Chondrocyte (in vitro differentiated cells): ENCODE results near the gene COPS4. TPM values are rescaled to one million over a fixed set of nuclear protein-coding genes. Genes with fewer than 3 reads are reported as not detected.
"Not testable (repeated sequence)": the region's sequence is repeated elsewhere in the genome, so short reads cannot be mapped to it uniquely, and the experiment has no call there.

ENCODE experiments used
- DNase-seq: peaks from one replicate; pipeline ENCODE4 v3.0.0; 2021; ENCODE audit warnings: mixed read lengths, low spot score
- H3K27ac Mint-ChIP-seq: one replicate; pipeline ENCODE4 v1.8.0; 2021; ENCODE audit warnings: mild to moderate bottlenecking, moderate library complexity, mixed read lengths; ENCODE audit not compliant: unreplicated experiment
- H3K27me3 Mint-ChIP-seq: 2 replicates; pipeline ENCODE4 v1.8.0; 2021; ENCODE audit warnings: low read depth, mixed read lengths
- H3K36me3 Mint-ChIP-seq: 2 replicates; pipeline ENCODE4 v1.8.0; 2021; ENCODE audit warnings: low read depth, mixed read lengths
- H3K4me1 Mint-ChIP-seq: 2 replicates; pipeline ENCODE4 v1.8.0; 2021; ENCODE audit warnings: low read depth, mild to moderate bottlenecking, mixed read lengths
- H3K4me3 Mint-ChIP-seq: one replicate; pipeline ENCODE4 v1.8.0; 2021; ENCODE audit warnings: mild to moderate bottlenecking, moderate library complexity, mixed read lengths; ENCODE audit not compliant: unreplicated experiment
- H3K9me3 Mint-ChIP-seq: 2 replicates; pipeline ENCODE4 v1.8.0; 2021; ENCODE audit warnings: low read depth, mixed read lengths
- CTCF ChIP-seq: fragments of 200-600 bp; sonication (generic); IDR thresholded peaks from 2 replicates; pipeline ENCODE4 v1.5.0; 2021; ENCODE audit warnings: antibody characterized with exemption, mild to moderate bottlenecking, moderate library complexity
- total RNA-seq: library from RNA; stranded (reverse); gene quantifications from 3 replicates; pipeline ENCODE4 v1.2.1, GENCODE V29; 2021

COPS4 gene
- total RNA-seq, 1 donor from 2014 or later: 31.8 TPM

- DNase-seq: no peak
- H3K36me3 Mint-ChIP-seq: no peaks in the 10 kb centered on the region
- no peaks in the 10 kb centered on the region for H3K9me3 Mint-ChIP-seq
- TF ChIP-seq CTCF: no peak
- no peak overlapping the region for H3K4me3 Mint-ChIP-seq
- H3K4me1 Mint-ChIP-seq: peaks cover 3% of the 10 kb centered on the region
- H3K27me3 Mint-ChIP-seq: no peaks in the 10 kb centered on the region
- H3K27ac Mint-ChIP-seq: no peak overlapping the region
These were observed 8.9 kb downstream of the COPS4 start for GRCh38 chr4:83043801-83044407.

GRCh38 chr4:83046693-83047473 is 11.9 kb downstream of the COPS4 start:
- peaks cover 3% of the 10 kb centered on the region for H3K4me1 Mint-ChIP-seq
- no peak overlapping the region for H3K27ac Mint-ChIP-seq
- no peak for DNase-seq
- H3K4me3 Mint-ChIP-seq: no peak overlapping the region
- no peaks in the 10 kb centered on the region for H3K9me3 Mint-ChIP-seq
- H3K27me3 Mint-ChIP-seq: no peaks in the 10 kb centered on the region
- peaks cover 12% of the 10 kb centered on the region for H3K36me3 Mint-ChIP-seq
- TF ChIP-seq CTCF: no peak

GRCh38 chr4:83048781-83049180 is 13.8 kb downstream of the COPS4 start:
- not testable (repeated sequence) for H3K9me3 Mint-ChIP-seq, H3K4me3 Mint-ChIP-seq, H3K4me1 Mint-ChIP-seq, DNase-seq, H3K27me3 Mint-ChIP-seq, H3K27ac Mint-ChIP-seq
- H3K36me3 Mint-ChIP-seq: peaks cover 16% of the 10 kb centered on the region

- H3K9me3 Mint-ChIP-seq: no peaks in the 10 kb centered on the region
- TF ChIP-seq CTCF: peak; percentile 80
- peaks cover 22% of the 10 kb centered on the region for H3K36me3 Mint-ChIP-seq
- no peak for DNase-seq
- no peaks in the 10 kb centered on the region for H3K27me3 Mint-ChIP-seq
- no peak overlapping the region for H3K27ac Mint-ChIP-seq
- H3K4me3 Mint-ChIP-seq: no peak overlapping the region
- H3K4me1 Mint-ChIP-seq: no peaks in the 10 kb centered on the region
These were observed 19.9 kb downstream of the COPS4 start for GRCh38 chr4:83054928-83055327.

GRCh38 chr4:83062739-83063138 is 27.8 kb downstream of the COPS4 start:
- Mint-ChIP-seq H3K27ac (no peak overlapping the region), H3K36me3 (peaks cover 22% of the 10 kb centered on the region), H3K9me3 (no peaks in the 10 kb centered on the region), H3K4me1 (peaks cover 3% of the 10 kb centered on the region), H3K4me3 (no peak overlapping the region), H3K27me3 (no peaks in the 10 kb centered on the region)
- no peak for TF ChIP-seq CTCF
- no peak for DNase-seq

- Mint-ChIP-seq H3K27ac (no peak overlapping the region), H3K27me3 (no peaks in the 10 kb centered on the region), H3K4me3 (no peak overlapping the region), H3K9me3 (no peaks in the 10 kb centered on the region), H3K36me3 (peaks cover 25% of the 10 kb centered on the region), H3K4me1 (peaks cover 3% of the 10 kb centered on the region)
- no peak for TF ChIP-seq CTCF
- DNase-seq: no peak
These were observed 30.3 kb downstream of the COPS4 start for GRCh38 chr4:83065266-83065665.
